GM10266 (cell line): Measurements from ENCODE around the gene DDX25.
A peak's percentile ranks its signal among the peaks of the same experiment; 100 is the strongest.
"Not testable (repeated sequence)": the region's sequence is repeated elsewhere in the genome, so short reads cannot be mapped to it uniquely, and the experiment has no call there.

Source experiments
- DNase-seq: peaks from one replicate; pipeline ENCODE4 v3.0.0; 2012; ENCODE audit errors: extremely low spot score
- CTCF ChIP-seq: IDR thresholded peaks from 2 replicates; pipeline ENCODE4 v1.5.1; 2012; ENCODE audit warnings: mild to moderate bottlenecking, low read depth; ENCODE audit not compliant: control insufficient read depth, insufficient read depth; ENCODE audit errors: missing control alignments

The DDX25 gene

GRCh38 chr11:125892994-125893393 is 11.3 kb upstream of the DDX25 start:
- TF ChIP-seq CTCF = no peak

GRCh38 chr11:125901872-125902271 is 2.4 kb upstream of the DDX25 start:
- no peak for TF ChIP-seq CTCF
- no peak for DNase-seq

More at GRCh38 chr11:125892994-125893393, 11.3 kb upstream of the DDX25 start:
- DNase-seq = no peak

GRCh38 chr11:125902277-125902926 is 1.9 kb upstream of the DDX25 start:
- no peak for TF ChIP-seq CTCF
- DNase-seq = no peak

- TF ChIP-seq CTCF = no peak
- peak; percentile 91 for DNase-seq
These were observed 1.2 kb upstream of the DDX25 start, which contains the start of gene PUS3 for GRCh38 chr11:125902927-125903710. TSS of gene PUS3 (minus strand) at chr11:125903206. CDS start at chr11:125896284, 6,922 bp downstream.

GRCh38 chr11:125904678-125905077 is 370 bp downstream of the DDX25 start:
- DNase-seq = no peak
- TF ChIP-seq CTCF = no peak

- no peak for TF ChIP-seq CTCF
- no peak for DNase-seq
These were observed 6.0 kb downstream of the DDX25 start for GRCh38 chr11:125910226-125910849.

- DNase-seq = not testable (repeated sequence)
These were observed 10.3 kb downstream of the DDX25 start for GRCh38 chr11:125914601-125915000.
